ENCODE results near the gene LRBA.
"Not testable (repeated sequence)": the region's sequence is repeated elsewhere in the genome, so short reads cannot be mapped to it uniquely, and the experiment has no call there.

Gene LRBA

DNA sequence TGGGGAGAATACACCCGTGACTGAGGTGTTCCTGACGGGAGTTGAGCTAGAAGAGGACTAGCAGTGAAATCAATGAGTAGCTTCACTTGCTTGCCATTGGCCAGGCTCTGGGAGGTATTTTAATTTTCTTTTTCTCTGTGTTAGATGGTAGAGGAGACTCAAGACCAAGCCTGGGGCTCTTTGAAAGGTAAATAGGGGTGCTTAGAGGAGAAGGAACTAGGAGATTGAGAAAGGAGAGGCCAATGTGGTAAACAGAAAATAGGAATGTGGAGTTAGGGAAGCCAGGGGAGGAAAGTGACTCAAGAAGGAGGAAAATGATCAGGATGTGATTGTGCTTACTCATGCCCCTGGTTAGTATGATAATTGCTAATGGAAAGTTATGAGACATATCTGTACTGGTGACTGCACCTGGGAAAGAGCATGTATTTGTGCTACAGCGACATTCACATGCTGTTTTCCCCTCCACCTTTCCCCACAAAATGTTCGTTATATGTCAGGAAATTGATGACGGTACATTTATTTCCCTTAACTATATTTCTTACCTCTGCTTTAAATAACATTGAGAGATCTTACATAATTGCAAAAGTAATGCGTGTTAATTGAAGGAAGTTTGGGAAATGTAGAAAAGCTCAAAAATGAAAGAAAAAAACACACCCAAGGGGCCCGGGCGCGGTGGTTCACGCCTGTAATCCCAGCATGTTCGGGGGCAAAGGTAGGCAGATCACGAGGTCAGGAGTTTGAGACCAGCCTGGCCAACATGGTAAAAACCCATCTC, 16.9 kb upstream of the LRBA start:
- Mint-ChIP-seq H3K4me3 (peak overlapping the region; percentile 68), H3K27ac (peak overlapping the region; percentile 41), H3K4me1 (ENCODE audit: low read depth) (peaks cover 15% of the 10 kb centered on the region), H3K36me3 (ENCODE audit: low read depth) (no peaks in the 10 kb centered on the region), H3K27me3 (ENCODE audit: low read depth) (no peaks in the 10 kb centered on the region), H3K9me3 (no peaks in the 10 kb centered on the region)
- peak; percentile 26 for DNase-seq (ENCODE audit: low spot score)

DNA sequence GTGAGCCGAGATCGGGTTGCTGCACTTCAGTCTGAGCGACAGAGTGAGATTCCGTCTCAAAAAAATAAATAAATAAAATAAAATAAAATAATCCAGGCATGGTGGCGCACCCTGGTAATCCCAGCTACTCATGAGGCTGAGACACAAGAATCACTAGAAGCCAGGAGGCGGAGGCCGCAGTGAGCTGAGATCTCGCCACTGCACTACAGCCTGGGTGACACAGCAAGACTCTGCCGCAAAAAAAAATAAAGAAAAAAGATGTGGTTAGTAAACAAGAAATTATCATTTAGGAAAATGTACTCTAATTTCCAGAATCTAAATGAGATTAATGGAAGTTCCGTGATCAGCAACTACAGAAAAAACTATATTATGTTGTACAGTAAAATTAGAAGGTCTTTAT, 14.5 kb upstream of the LRBA start:
- Mint-ChIP-seq H3K27me3 (ENCODE audit: low read depth) (no peaks in the 10 kb centered on the region), H3K9me3 (no peaks in the 10 kb centered on the region), H3K36me3 (ENCODE audit: low read depth) (no peaks in the 10 kb centered on the region), H3K27ac (no peak overlapping the region), H3K4me1 (ENCODE audit: low read depth) (peaks cover 14% of the 10 kb centered on the region), H3K4me3 (no peak overlapping the region)
- peak; percentile 17 for DNase-seq (ENCODE audit: low spot score)

DNA sequence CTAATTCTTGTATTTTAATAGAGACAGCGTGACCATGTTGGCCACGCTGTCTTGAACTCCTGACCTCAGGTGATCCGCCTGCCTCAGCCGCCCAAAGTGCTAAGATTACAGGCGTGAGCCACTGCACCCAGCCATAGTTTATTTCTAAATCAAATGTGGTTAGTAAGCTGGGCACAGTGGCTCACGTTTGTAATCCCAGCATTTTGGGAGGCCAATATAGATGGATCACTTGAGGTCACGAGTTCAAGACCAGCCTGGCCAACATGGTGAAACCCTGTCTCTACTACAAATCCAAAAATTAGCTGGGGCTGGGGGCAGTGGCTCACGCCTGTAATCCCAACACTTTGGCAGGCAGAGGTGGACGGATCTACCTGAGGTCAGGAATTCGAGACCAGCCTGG, 13.9 kb upstream of the LRBA start:
- not testable (repeated sequence) for H3K27me3 Mint-ChIP-seq (ENCODE audit: low read depth); H3K4me3 Mint-ChIP-seq; DNase-seq (ENCODE audit: low spot score); H3K9me3 Mint-ChIP-seq; H3K27ac Mint-ChIP-seq; H3K36me3 Mint-ChIP-seq (ENCODE audit: low read depth)
- peaks cover 14% of the 10 kb centered on the region for H3K4me1 Mint-ChIP-seq (ENCODE audit: low read depth)

DNA sequence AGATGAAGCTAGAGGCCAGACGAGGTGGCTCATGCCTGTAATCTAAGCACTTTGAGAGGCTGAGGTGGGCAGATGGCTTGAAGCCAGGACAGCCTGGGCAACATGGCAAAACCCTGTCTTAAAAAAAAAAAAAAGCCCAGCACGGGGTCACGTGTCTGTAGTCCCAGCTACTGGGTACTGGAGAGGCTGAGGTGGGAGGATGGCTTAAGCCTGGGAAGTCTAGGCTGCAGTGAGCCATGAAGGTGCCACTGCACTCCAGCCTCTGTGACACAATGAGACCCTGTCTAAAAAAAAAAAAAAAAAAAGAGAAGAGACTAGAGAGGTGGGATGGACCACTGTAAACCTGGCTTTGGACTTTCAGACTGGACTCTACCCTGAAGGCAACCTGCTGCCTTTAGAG, 10.7 kb upstream of the LRBA start:
- no peak overlapping the region for H3K4me3 Mint-ChIP-seq
- H3K4me1 Mint-ChIP-seq (ENCODE audit: low read depth), result peaks cover 6% of the 10 kb centered on the region
- H3K27me3 Mint-ChIP-seq (ENCODE audit: low read depth), result no peaks in the 10 kb centered on the region
- DNase-seq (ENCODE audit: low spot score), result no peak
- H3K36me3 Mint-ChIP-seq (ENCODE audit: low read depth), result no peaks in the 10 kb centered on the region
- no peak overlapping the region for H3K27ac Mint-ChIP-seq
- H3K9me3 Mint-ChIP-seq, result no peaks in the 10 kb centered on the region

DNA sequence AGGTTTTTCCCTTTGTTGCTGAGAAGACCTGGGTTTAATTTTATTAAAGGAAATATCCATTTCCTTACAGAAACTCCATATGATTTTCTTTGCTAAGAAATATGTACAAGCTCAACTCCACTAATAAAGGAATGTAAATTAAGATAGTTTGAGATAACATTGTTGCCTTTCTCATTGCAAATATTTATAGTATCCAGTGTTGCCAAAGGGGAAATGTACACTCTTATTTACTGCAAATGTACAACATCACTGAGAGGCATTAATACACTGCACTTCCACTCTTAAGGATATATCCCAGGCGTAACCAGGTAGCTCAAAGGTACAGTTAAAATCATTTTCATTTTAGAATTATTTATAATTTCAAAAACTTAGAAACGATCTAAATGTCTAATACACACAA, 7.5 kb upstream of the LRBA start:
- Mint-ChIP-seq H3K4me1 (ENCODE audit: low read depth) (no peaks in the 10 kb centered on the region), H3K27ac (no peak overlapping the region), H3K36me3 (ENCODE audit: low read depth) (no peaks in the 10 kb centered on the region), H3K27me3 (ENCODE audit: low read depth) (no peaks in the 10 kb centered on the region), H3K4me3 (no peak overlapping the region), H3K9me3 (no peaks in the 10 kb centered on the region)
- no peak for DNase-seq (ENCODE audit: low spot score)

DNA sequence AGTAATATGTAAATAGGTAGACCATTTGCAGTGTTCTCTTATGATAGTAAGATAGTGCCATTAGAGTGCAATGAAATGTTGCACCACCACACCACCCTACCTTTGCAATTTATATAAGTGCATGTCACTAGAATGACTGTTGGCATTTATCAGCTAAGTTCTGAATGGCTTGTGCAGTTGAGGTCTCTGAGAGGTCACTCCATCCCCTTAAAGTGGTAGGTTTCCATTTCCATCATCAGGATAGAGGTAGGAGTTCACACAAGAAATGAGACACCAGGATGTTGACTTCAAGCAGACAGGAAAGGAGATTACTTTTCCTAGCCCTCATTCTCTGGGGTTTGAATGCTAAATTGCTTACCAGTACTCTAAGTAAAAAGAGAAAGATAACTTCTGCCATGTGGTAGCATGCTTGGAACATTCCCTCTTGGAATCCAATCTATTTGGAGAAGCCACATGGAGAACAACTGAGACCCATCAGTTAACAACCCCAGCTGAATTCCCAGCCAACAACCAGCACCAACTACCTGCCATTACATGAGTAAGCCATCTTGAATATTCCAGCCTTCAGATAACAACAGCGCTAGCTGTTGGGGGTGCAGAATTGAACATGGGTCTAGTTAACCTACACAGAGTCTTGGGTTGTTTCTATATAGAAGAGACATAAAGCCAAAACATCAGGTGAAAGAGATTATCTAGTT, 6.7 kb upstream of the LRBA start:
- no peak for DNase-seq (ENCODE audit: low spot score)
- H3K4me3 Mint-ChIP-seq, result no peak overlapping the region
- no peaks in the 10 kb centered on the region for H3K36me3 Mint-ChIP-seq (ENCODE audit: low read depth)
- H3K27ac Mint-ChIP-seq, result no peak overlapping the region
- no peaks in the 10 kb centered on the region for H3K9me3 Mint-ChIP-seq
- H3K27me3 Mint-ChIP-seq (ENCODE audit: low read depth), result no peaks in the 10 kb centered on the region
- H3K4me1 Mint-ChIP-seq (ENCODE audit: low read depth), result no peaks in the 10 kb centered on the region

DNA sequence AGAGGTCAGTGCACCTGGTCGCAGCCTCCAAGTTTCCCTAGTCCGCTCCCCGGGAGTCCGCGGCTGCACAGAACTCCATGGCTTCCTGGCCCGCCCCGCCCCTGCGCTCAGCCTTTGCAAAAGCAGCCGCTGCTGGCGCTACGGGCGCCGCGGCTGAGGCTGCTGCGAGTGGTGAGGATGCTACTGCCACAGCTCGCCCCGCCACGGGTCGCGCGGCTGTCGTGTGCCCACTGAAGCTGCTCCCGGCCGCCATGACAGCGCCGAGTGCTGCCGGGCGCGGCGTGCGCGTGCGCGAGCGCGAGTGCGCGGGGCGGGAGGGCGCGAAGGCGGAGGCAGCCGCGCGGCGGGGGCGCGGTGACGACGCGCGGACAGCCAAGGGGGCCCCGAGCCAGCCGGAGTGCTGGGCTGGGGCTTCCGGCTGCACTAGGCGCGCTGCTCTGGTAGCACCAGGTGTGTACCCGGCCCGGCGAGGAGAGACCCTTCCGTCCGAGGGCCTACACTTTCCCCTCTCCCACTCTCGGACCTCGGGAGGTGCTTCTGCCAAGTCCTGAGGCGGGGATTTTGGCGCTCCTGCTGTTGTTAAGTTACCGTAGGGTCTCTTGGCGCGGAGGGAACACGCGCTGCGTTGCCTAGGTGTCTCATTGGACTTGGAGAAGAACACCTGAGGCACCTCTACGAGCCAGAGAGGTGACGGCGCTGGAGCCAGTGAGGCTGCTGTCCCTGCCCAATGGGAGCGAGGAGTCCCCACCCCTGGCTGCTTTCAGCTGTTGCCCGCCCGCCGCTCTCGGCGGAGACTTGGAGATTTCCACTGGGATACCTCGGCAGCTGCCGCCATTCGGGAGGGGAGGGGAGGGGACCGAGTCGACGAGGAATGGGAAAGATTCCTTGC, 619 bp upstream of the LRBA start:
- Mint-ChIP-seq H3K9me3 (no peaks in the 10 kb centered on the region), H3K27ac (peak overlapping the region; percentile 100), H3K27me3 (ENCODE audit: low read depth) (no peaks in the 10 kb centered on the region), H3K4me1 (ENCODE audit: low read depth) (peaks cover 22% of the 10 kb centered on the region), H3K36me3 (ENCODE audit: low read depth) (peaks cover 9% of the 10 kb centered on the region), H3K4me3 (peak overlapping the region; percentile 100)
- peak; percentile 86 for DNase-seq (ENCODE audit: low spot score)

DNA sequence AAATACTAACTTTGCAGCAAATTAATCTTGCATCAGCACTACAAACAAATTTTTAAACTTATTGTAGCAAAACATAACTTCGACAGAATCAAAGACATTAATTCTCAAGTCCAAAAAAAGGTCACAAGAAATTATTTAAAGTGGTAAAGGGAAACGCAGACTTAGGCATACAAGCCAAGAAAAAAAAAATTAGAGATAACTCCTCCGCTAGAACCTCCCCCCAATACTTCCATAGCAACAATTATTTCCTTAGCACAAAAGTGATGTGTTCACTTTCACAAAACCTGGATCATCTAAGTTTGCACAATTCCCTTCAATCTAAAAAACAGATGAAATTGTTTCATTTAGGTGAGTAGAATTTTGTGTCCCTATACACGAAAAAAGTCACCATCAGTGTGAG, 1.1 kb downstream of the LRBA start:
- H3K4me3 Mint-ChIP-seq, result peak overlapping the region; percentile 100

DNA sequence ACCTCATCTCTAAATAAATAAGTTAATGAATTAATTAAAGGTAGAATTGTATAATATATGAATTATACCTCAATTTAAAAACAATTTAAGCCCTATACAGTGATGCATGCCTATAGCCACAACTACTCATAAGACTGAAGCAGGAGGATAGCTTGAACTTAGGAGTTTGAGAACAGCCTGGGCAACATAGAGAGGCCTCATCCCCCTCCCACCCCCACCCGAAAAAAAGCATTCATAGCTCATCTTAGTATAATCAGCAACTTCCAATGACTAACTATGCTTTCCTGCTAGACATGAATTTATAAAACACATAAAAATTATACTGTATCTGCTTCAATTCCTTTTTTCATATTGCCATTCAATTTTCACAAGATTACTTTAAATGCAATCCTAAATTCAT, 1.6 kb downstream of the LRBA start:
- Mint-ChIP-seq H3K27me3 (ENCODE audit: low read depth) (no peaks in the 10 kb centered on the region), H3K9me3 (no peaks in the 10 kb centered on the region), H3K27ac (no peak overlapping the region), H3K36me3 (ENCODE audit: low read depth) (peaks cover 18% of the 10 kb centered on the region), H3K4me1 (ENCODE audit: low read depth) (peaks cover 22% of the 10 kb centered on the region), H3K4me3 (peak overlapping the region; percentile 100)
- DNase-seq (ENCODE audit: low spot score), result no peak

More for the DNA sequence above, 1.1 kb downstream of the LRBA start:
- H3K27ac Mint-ChIP-seq, result peak overlapping the region; percentile 100
- H3K4me1 Mint-ChIP-seq (ENCODE audit: low read depth), result peaks cover 22% of the 10 kb centered on the region
- no peaks in the 10 kb centered on the region for H3K27me3 Mint-ChIP-seq (ENCODE audit: low read depth)
- peaks cover 18% of the 10 kb centered on the region for H3K36me3 Mint-ChIP-seq (ENCODE audit: low read depth)
- H3K9me3 Mint-ChIP-seq, result no peaks in the 10 kb centered on the region
- no peak for DNase-seq (ENCODE audit: low spot score)

DNA sequence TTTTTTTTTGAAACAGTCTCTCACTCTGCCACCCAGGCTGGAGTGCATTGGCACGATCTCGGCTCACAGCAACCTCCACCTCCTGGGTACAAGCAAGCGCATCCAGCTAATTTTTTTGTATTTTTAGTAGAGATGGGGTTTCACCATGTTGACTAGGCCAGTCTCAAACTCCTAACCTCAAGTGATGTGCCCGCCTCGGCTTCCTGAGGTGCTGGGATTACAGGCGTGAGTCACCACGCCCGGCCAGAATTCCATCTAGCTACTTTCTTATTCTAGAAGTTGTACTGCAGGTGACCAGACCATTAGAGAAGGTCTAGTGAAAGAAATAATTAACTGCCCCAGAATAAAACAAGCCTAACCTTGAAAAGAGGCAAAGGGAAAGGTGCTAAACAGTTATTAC, 2.3 kb downstream of the LRBA start:
- Mint-ChIP-seq H3K9me3 (no peaks in the 10 kb centered on the region), H3K4me1 (ENCODE audit: low read depth) (peaks cover 22% of the 10 kb centered on the region), H3K36me3 (ENCODE audit: low read depth) (peaks cover 18% of the 10 kb centered on the region), H3K27me3 (ENCODE audit: low read depth) (no peaks in the 10 kb centered on the region), H3K27ac (peak overlapping the region; percentile 69), H3K4me3 (peak overlapping the region; percentile 100)
- DNase-seq (ENCODE audit: low spot score), result no peak

DNA sequence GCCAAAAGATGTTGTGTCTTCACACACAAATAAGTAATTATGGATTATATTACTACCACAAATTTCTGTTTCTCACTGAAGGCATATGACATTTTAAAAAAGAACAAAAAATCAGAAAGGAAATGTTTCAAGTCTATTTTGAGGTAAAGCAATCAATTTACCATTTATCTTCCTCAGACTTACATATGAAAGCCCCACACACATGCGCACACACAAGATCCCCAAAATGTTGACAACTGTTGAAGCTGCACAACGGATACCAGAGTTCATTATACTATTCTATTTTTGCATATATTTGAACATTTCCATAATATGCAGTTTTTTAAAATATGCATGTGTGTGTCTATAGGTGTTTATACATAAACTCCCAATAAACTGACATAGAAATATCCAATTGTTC, 2.7 kb downstream of the LRBA start:
- no peaks in the 10 kb centered on the region for H3K9me3 Mint-ChIP-seq
- H3K36me3 Mint-ChIP-seq (ENCODE audit: low read depth), result peaks cover 20% of the 10 kb centered on the region
- no peak for DNase-seq (ENCODE audit: low spot score)
- no peaks in the 10 kb centered on the region for H3K27me3 Mint-ChIP-seq (ENCODE audit: low read depth)
- peak overlapping the region; percentile 72 for H3K4me3 Mint-ChIP-seq
- peaks cover 22% of the 10 kb centered on the region for H3K4me1 Mint-ChIP-seq (ENCODE audit: low read depth)
- H3K27ac Mint-ChIP-seq, result no peak overlapping the region

DNA sequence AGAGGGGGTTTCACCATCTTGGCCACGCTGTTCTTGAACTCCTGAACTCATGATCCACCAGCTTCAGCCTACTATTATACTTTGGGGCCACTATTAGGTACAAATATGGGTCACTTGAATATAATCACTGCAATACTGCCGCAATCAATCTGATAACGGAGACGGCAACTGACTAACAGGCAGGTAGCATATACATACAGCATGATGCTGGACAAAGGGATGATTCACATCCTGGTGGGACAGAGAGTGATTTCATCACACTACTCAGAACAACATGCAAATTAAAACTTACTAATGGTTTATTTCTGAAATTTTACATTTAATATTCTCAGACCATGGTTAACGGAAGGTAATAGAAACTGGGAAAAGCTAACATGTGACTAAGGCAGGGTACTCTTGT, 10.9 kb downstream of the LRBA start:
- H3K4me1 Mint-ChIP-seq (ENCODE audit: low read depth), result peaks cover 7% of the 10 kb centered on the region
- H3K9me3 Mint-ChIP-seq, result no peaks in the 10 kb centered on the region
- H3K27me3 Mint-ChIP-seq (ENCODE audit: low read depth), result no peaks in the 10 kb centered on the region
- H3K4me3 Mint-ChIP-seq, result no peak overlapping the region
- peak; percentile 2 for DNase-seq (ENCODE audit: low spot score)
- peaks cover 19% of the 10 kb centered on the region for H3K36me3 Mint-ChIP-seq (ENCODE audit: low read depth)
- H3K27ac Mint-ChIP-seq, result no peak overlapping the region

DNA sequence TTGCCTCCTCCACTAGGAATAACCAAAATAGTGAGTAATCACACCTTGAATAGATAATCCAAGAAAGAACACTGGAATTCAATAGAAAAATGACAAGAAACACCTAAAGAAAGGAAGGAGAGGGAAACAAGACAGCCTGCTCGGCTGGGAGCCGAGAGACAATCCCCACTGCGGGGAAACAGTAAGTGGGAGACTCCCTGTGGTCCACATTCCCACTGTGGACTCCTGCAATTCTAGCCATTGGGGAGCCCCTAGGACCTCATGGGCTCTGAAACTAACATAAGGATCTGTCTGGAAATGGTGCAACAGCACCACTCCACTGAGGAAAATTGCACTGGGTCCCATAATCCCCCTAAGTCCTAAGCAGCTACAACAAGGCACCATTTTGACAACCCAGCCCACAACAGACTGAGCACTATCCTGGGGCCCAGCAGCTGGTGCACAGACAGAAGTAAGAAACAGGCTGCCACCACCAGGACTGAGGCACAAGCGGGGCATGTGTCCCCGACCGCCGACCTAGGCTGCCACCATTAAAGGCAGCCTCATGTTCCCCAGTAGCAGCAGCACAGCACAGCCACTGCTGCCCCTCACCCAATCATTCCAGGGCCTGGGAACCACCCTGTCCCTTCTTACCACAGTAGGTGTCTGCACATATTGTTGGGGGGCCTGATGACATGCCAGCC, 14.2 kb downstream of the LRBA start:
- H3K4me1 Mint-ChIP-seq (ENCODE audit: low read depth), result peaks cover 9% of the 10 kb centered on the region
- no peaks in the 10 kb centered on the region for H3K9me3 Mint-ChIP-seq
- no peaks in the 10 kb centered on the region for H3K27me3 Mint-ChIP-seq (ENCODE audit: low read depth)

More for the DNA sequence above, 14.2 kb downstream of the LRBA start:
- Mint-ChIP-seq H3K36me3 (ENCODE audit: low read depth) (peaks cover 16% of the 10 kb centered on the region), H3K27ac (no peak overlapping the region), H3K4me3 (no peak overlapping the region)
- DNase-seq (ENCODE audit: low spot score), result no peak
